IMR-90 (cell line): ENCODE measurements around the gene SLFNL1. TPM values are rescaled to one million over a fixed set of nuclear protein-coding genes. Genes with fewer than 3 reads are reported as not detected.

Source experiments
- ATAC-seq: fragments of 200-7000 bp; cut with Tn5 transposase; 2 replicates; pipeline ENCODE4 v1.9.1; 2020; ENCODE audit warnings: low read depth, mild to moderate bottlenecking, moderate library complexity
- BruUV-seq: library from RNA; stranded (reverse); fragments of 400-500 nt; replicated peaks from 2 replicates; lab custom pipeline; 2021; lab: Mats Ljungman, UMichigan
- CTCF ChIA-PET: fragments of 300-600 bp; formaldehyde crosslinking; extraction: SDS; loops from one replicate; lab custom pipeline; 2021; ENCODE audit warnings: antibody characterized with exemption; lab: Yijun Ruan, JAX
- POLR2A ChIA-PET: fragments of 300-600 bp; sonication (Branson Sonifier 250); formaldehyde crosslinking; loops from one replicate; lab custom pipeline; 2022; ENCODE audit warnings: antibody characterized with exemption; ENCODE audit not compliant: unreplicated experiment; lab: Charles Lee
- DNase-seq: peaks from one replicate; pipeline ENCODE4 v3.0.0; 2013
- H2AFZ ChIP-seq: replicated peaks from 2 replicates; pipeline ENCODE3; 2013; ENCODE audit warnings: low read length, mild to moderate bottlenecking; ENCODE audit not compliant: poor library complexity
- H2AK5ac ChIP-seq: 2 replicates; pipeline ENCODE4 v1.6.1; 2013; ENCODE audit warnings: low read depth, low read length, inconsistent platforms
- H2AK9ac ChIP-seq: replicated peaks from 2 replicates; pipeline ENCODE3; 2013; ENCODE audit warnings: mild to moderate bottlenecking, low read depth, low read length, moderate library complexity; ENCODE audit not compliant: poor library complexity
- H2BK120ac ChIP-seq: 2 replicates; pipeline ENCODE4 v1.6.1; 2013; ENCODE audit warnings: low read depth, low read length, inconsistent platforms
- H2BK15ac ChIP-seq: 3 replicates; pipeline ENCODE4 v1.6.1; 2013; ENCODE audit warnings: low read depth, low read length, inconsistent platforms
- H2BK20ac ChIP-seq: 2 replicates; pipeline ENCODE4 v1.6.1; 2013; ENCODE audit warnings: low read depth, mild to moderate bottlenecking, inconsistent platforms, low read length, moderate library complexity
- H2BK5ac ChIP-seq: 2 replicates; pipeline ENCODE4 v1.6.1; 2013; ENCODE audit warnings: mild to moderate bottlenecking, low read depth, low read length, inconsistent platforms; ENCODE audit not compliant: poor library complexity, severe bottlenecking
- H3K14ac ChIP-seq: replicated peaks from 2 replicates; pipeline ENCODE4 v1.6.1; 2013; ENCODE audit warnings: low read depth, low read length, inconsistent platforms
- H3K18ac ChIP-seq: 2 replicates; pipeline ENCODE4 v1.6.1; 2013; ENCODE audit warnings: low read depth, low read length, control low read depth
- H3K23ac ChIP-seq: 2 replicates; pipeline ENCODE4 v1.6.1; 2013; ENCODE audit warnings: low read depth, low read length, inconsistent platforms
- H3K27ac ChIP-seq: 2 replicates; pipeline ENCODE4 v1.5.1; 2013; ENCODE audit warnings: mild to moderate bottlenecking, control low read depth, low read length; ENCODE audit not compliant: insufficient read depth
- H3K27me3 ChIP-seq: 2 replicates; pipeline ENCODE4 v1.6.1; 2013; ENCODE audit warnings: low read length; ENCODE audit not compliant: control insufficient read depth, insufficient read depth
- H3K36me3 ChIP-seq: 2 replicates; pipeline ENCODE4 v1.6.1; 2013; ENCODE audit warnings: low read length, mixed read lengths; ENCODE audit not compliant: control insufficient read depth, insufficient read depth
- H3K4ac ChIP-seq: 2 replicates; pipeline ENCODE4 v1.6.1; 2013; ENCODE audit warnings: low read depth, low read length, inconsistent platforms
- H3K4me1 ChIP-seq: 2 replicates; pipeline ENCODE4 v1.6.1; 2013; ENCODE audit warnings: low read length, mixed read lengths; ENCODE audit not compliant: control insufficient read depth, insufficient read depth
- H3K4me2 ChIP-seq: 2 replicates; pipeline ENCODE4 v1.6.1; 2013; ENCODE audit warnings: low read depth, mild to moderate bottlenecking, control low read depth, low read length, moderate library complexity
- H3K4me3 ChIP-seq: 2 replicates; pipeline ENCODE4 v1.5.1; 2013; ENCODE audit warnings: low read depth, mild to moderate bottlenecking, control low read depth, low read length, moderate library complexity; ENCODE audit not compliant: insufficient read depth
- H3K56ac ChIP-seq: 2 replicates; pipeline ENCODE4 v1.6.1; 2013; ENCODE audit warnings: low read length, inconsistent platforms; ENCODE audit not compliant: insufficient read depth; ENCODE audit errors: extremely low read depth
- H3K79me1 ChIP-seq, 2 experiments: 2 replicates each; pipeline ENCODE4 v1.6.1; 2013; ENCODE audit warnings: low read length in 2 of 2, inconsistent platforms in 1 of 2, low read depth in 1 of 2
- H3K9ac ChIP-seq: 2 replicates; pipeline ENCODE4 v1.6.1; 2013; ENCODE audit warnings: low read depth, low read length, control low read depth
- H3K9me1 ChIP-seq: 2 replicates; pipeline ENCODE4 v1.6.1; 2013; ENCODE audit warnings: low read length, inconsistent platforms; ENCODE audit not compliant: insufficient read depth
- H3K9me3 ChIP-seq: 2 replicates; pipeline ENCODE4 v1.6.1; 2013; ENCODE audit warnings: low read length; ENCODE audit not compliant: control insufficient read depth, insufficient read depth
- H4K20me1 ChIP-seq: 2 replicates; pipeline ENCODE4 v1.6.1; 2013; ENCODE audit warnings: low read length, inconsistent platforms; ENCODE audit not compliant: insufficient read depth
- H4K5ac ChIP-seq: 2 replicates; pipeline ENCODE4 v1.6.1; 2013; ENCODE audit warnings: mild to moderate bottlenecking, low read depth, low read length, control low read depth
- H4K8ac ChIP-seq, 2 experiments: 2 replicates each; pipeline ENCODE4 v1.6.1; 2013; ENCODE audit warnings: low read depth in 2 of 2, low read length in 2 of 2, control low read depth in 1 of 2, inconsistent platforms in 1 of 2
- H4K91ac ChIP-seq: 2 replicates; pipeline ENCODE4 v1.6.1; 2013; ENCODE audit warnings: low read depth, low read length, inconsistent platforms; ENCODE audit not compliant: insufficient read depth
- BHLHE40 ChIP-seq: fragments of 150-350 bp; IDR thresholded peaks from 2 replicates; pipeline ENCODE4 v1.6.1; 2016; ENCODE audit warnings: mild to moderate bottlenecking, low read depth, low read length
- MXI1 ChIP-seq: IDR thresholded peaks from 2 replicates; pipeline ENCODE4 v1.6.1; 2012; ENCODE audit warnings: low read depth, mild to moderate bottlenecking, low read length, moderate library complexity, borderline replicate concordance
- SMC3 ChIP-seq: fragments of 150-350 bp; IDR thresholded peaks from 2 replicates; pipeline ENCODE4 v1.6.1; 2016; ENCODE audit warnings: low read depth, mild to moderate bottlenecking, antibody characterized with exemption, low read length, moderate library complexity
- WGBS, 2 experiments: methylation state at CpG; one replicate each; pipeline versions ENCODE4 v1.1.5 to v1.1.7; 2013; ENCODE audit warnings: missing lambda C conversion rate in 2 of 2; ENCODE audit not compliant: insufficient read length in 1 of 2; ENCODE audit errors: extremely low coverage in 2 of 2; 5-methylcytosine and 5-hydroxymethylcytosine counted together
- dilution Hi-C: fragments of 300-500 bp; cut with HindIII; formaldehyde crosslinking; loops from one replicate; pipeline ENCODE4 v1.14.3; 2018; ENCODE audit warnings: low sequenced_read_pairs; ENCODE audit not compliant: unreplicated experiment
- in situ Hi-C: fragments of 300-500 bp; cut with MboI; formaldehyde crosslinking; loops from 3 replicates; pipeline ENCODE4 v1.14.3; 2019; ENCODE audit warnings: low sequenced_read_pairs, inconsistent platforms, mixed read lengths
- intact Hi-C: fragments of 100-400 bp; cut with micrococcal nuclease; formaldehyde crosslinking; loops from 2 replicates; pipeline ENCODE4 v1.10.0; 2022
- polyA plus RNA-seq, 3 experiments: library from polyadenylated mRNA; depleted of rRNA; stranded (reverse); fragments of >200 nt; gene quantifications; 2 replicates each; pipeline ENCODE4 v1.2.3, GENCODE V29; 2012; ENCODE audit warnings: low replicate concordance in 1 of 3
- total RNA-seq: library from RNA; depleted of rRNA; stranded (reverse); fragments of >200 nt; gene quantifications from 2 replicates; pipeline ENCODE4 v1.2.3, GENCODE V29; 2012
- TF ChIP-seq, protein P1 (sequence below): fragments of 150-350 bp; IDR thresholded peaks from 2 replicates; pipeline ENCODE4 v1.6.1; 2016; ENCODE audit warnings: low read depth, mild to moderate bottlenecking, low read length, moderate library complexity, borderline replicate concordance

The SLFNL1 gene
- total and polyA plus RNA-seq, 2 of the 4 experiments (the other 2 are of a cell fraction): under 0.01 to 0.09 TPM

DNA sequence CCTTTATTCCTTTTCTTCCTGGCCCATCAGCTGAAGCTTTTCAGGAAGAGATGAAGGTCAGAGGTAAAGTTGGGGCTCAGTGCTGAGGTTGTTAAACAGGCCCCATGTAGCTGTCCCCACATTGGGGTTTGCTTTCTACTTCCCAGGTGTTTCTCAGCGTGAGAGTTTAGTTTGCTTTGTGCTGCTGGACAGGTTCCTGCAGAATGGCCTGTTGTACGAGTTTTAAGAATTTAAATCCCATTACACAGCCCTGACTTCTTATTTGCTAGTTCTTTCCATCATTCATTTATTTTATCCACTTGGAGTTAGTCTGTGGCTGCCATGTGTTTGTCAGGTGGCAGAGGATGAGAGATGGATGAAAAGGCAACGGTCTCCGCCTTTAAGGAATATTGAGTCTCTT is 22.9 kb downstream of the SLFNL1 start:
- Histone ChIP-seq H3K9me3 (no peaks in the 10 kb centered on the region), H4K20me1 (peaks cover 16% of the 10 kb centered on the region), H3K23ac (no peak overlapping the region), H3K9me1 (peaks cover 8% of the 10 kb centered on the region), H2AFZ (no peak overlapping the region), H4K5ac (no peak overlapping the region), H2AK9ac (no peak overlapping the region), H3K27me3 (no peaks in the 10 kb centered on the region), H2BK120ac (no peak overlapping the region), H2BK15ac (no peak overlapping the region), H3K27ac (no peak overlapping the region), H2BK20ac (no peak overlapping the region), H2BK5ac (no peak overlapping the region), H3K4me2 (no peak overlapping the region), H3K4ac (no peak overlapping the region), H3K36me3 (peaks cover 40% of the 10 kb centered on the region), H2AK5ac (no peak overlapping the region), H4K91ac (no peak overlapping the region), H3K4me3 (no peak overlapping the region), H3K9ac (no peak overlapping the region), H3K14ac (no peak overlapping the region), H3K18ac (no peak overlapping the region), H3K4me1 (peaks cover 10% of the 10 kb centered on the region), H3K56ac (no peak overlapping the region), H4K8ac (no peak overlapping the region), H3K79me1 (peaks cover 25 to 66% of the 10 kb centered on the region in 2 experiments)
- intact Hi-C loops (no loop called here), dilution Hi-C loops (no loop called here), in situ Hi-C loops (no loop called here)
- 80% methylated on average over 2 of the region's 4 CpGs; no CpG with 5 or more reads in 1 of the 2 experiments for WGBS, 2 experiments
- POLR2A ChIA-PET: no interaction called here
- TF ChIP-seq, protein P1, sequence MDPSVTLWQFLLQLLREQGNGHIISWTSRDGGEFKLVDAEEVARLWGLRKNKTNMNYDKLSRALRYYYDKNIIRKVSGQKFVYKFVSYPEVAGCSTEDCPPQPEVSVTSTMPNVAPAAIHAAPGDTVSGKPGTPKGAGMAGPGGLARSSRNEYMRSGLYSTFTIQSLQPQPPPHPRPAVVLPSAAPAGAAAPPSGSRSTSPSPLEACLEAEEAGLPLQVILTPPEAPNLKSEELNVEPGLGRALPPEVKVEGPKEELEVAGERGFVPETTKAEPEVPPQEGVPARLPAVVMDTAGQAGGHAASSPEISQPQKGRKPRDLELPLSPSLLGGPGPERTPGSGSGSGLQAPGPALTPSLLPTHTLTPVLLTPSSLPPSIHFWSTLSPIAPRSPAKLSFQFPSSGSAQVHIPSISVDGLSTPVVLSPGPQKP: no peak
- TF ChIP-seq SMC3 (no peak), MXI1 (no peak), BHLHE40 (no peak)
- DNase-seq (no peak), ATAC-seq (no peak)
- CTCF ChIA-PET: no interaction called here
- no TSS peak for BruUV-seq
